22Rv1 (cell line): ENCODE results near the gene MCRS1.

Experiments
- ZFX ChIP-seq: fragments of 450-650 bp; IDR thresholded peaks from 2 replicates; pipeline ENCODE4 v1.6.1; 2017; ENCODE audit warnings: antibody characterized with exemption, borderline replicate concordance
- TF ChIP-seq, protein P1 (sequence below): fragments of 450-650 bp; IDR thresholded peaks from 2 replicates; pipeline ENCODE4 v1.5.1; 2017; ENCODE audit warnings: mild to moderate bottlenecking

DNA sequence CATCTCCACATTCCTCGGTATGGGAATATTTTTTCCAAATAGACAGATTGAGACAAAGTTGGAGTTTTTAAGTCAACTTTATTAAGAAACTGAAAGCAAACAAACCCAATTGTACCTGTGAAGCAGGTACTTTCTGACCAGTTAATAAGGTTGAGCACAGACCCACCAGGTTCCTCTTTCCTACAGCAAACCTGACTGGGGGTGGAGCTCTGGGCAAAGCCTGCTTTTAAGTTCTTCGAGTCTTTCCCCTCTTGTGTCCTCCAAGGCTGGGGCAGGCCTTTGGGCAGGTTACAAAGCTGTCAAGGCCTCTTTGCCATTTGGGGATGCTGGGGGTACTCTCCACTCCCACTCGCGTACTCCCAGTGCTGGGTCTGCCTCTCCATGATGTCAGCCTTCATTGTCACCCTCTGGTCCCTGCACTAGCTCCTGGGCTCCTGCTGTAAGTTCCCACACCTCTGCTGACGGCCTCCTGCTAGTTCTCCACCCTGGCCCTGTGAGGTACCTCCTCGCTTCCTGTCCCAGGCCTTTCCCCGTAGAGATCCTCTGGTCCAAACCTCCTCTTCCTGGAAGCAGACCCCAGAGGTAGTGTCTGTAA lies 25.9 kb downstream of the MCRS1 start:
- TF ChIP-seq, protein P1, sequence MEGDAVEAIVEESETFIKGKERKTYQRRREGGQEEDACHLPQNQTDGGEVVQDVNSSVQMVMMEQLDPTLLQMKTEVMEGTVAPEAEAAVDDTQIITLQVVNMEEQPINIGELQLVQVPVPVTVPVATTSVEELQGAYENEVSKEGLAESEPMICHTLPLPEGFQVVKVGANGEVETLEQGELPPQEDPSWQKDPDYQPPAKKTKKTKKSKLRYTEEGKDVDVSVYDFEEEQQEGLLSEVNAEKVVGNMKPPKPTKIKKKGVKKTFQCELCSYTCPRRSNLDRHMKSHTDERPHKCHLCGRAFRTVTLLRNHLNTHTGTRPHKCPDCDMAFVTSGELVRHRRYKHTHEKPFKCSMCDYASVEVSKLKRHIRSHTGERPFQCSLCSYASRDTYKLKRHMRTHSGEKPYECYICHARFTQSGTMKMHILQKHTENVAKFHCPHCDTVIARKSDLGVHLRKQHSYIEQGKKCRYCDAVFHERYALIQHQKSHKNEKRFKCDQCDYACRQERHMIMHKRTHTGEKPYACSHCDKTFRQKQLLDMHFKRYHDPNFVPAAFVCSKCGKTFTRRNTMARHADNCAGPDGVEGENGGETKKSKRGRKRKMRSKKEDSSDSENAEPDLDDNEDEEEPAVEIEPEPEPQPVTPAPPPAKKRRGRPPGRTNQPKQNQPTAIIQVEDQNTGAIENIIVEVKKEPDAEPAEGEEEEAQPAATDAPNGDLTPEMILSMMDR: no peak
- TF ChIP-seq ZFX: no peak
